Heart left ventricle (tissue), 16 donors: ENCODE data around the gene CHRNB4. TPM values are rescaled to one million over a fixed set of nuclear protein-coding genes. Genes with fewer than 3 reads are reported as not detected.

ENCODE experiments used
- ATAC-seq, 4 donors: fragments of 200-7000 bp; cut with Tn5 transposase; one replicate each; pipeline ENCODE4 v1.9.1; 2020 to 2022; ENCODE audit warnings: moderate library complexity in 4 of 4, mild to moderate bottlenecking in 3 of 4, moderate number of reproducible peaks in 1 of 4
- DNase-seq, 5 donors: peaks; one replicate each; pipeline ENCODE4 v3.0.0-alpha.2; 2020
- H3K27ac ChIP-seq, 12 donors: fragments of 200-600 bp; sonication (generic) in 4 of 12; one replicate each; pipeline versions ENCODE4 v1.5.0 to v1.8.0; 2016 to 2022; ENCODE audit warnings: mild to moderate bottlenecking in 2 of 12
- H3K27me3 ChIP-seq, 9 donors: fragments of 200-600 bp; sonication (generic) in 2 of 9; one replicate each; pipeline versions ENCODE4 v1.5.1 to v1.8.0; 2016 to 2022; ENCODE audit warnings: mild to moderate bottlenecking in 3 of 9
- H3K36me3 ChIP-seq, 9 donors: fragments of 200-600 bp; sonication (generic) in 2 of 9; one replicate each; pipeline versions ENCODE4 v1.5.0 to v1.8.0; 2018 to 2022; ENCODE audit warnings: mild to moderate bottlenecking in 2 of 9
- H3K4me1 ChIP-seq, 12 donors: fragments of 200-600 bp; sonication (generic) in 4 of 12; one replicate each; pipeline versions ENCODE4 v1.5.0 to v1.8.0; 2016 to 2022; ENCODE audit warnings: mild to moderate bottlenecking in 3 of 12
- H3K4me3 ChIP-seq, 12 donors: fragments of 200-600 bp; sonication (generic) in 4 of 12; one replicate each; pipeline versions ENCODE4 v1.5.0 to v1.8.0; 2017 to 2022; ENCODE audit warnings: mild to moderate bottlenecking in 9 of 12, moderate library complexity in 4 of 12
- H3K9me3 ChIP-seq, 12 donors: fragments of 200-600 bp; sonication (generic) in 4 of 12; one replicate each; pipeline versions ENCODE4 v1.5.0 to v1.8.0; 2016 to 2022; ENCODE audit warnings: mild to moderate bottlenecking in 1 of 12
- POLR2A ChIP-seq, 2 donors: fragments of 450-650 bp; IDR thresholded peaks; one replicate each; pipeline ENCODE4 v1.6.1; 2017; ENCODE audit warnings: antibody characterized with exemption in 2 of 2, mild to moderate bottlenecking in 2 of 2, moderate library complexity in 2 of 2
- WGBS, 4 donors: extraction: QIAGEN DNeasy Blood & Tissue Kit in 2 of 4; methylation state at CpG; one replicate each; pipeline versions ENCODE4 v1.1.5 to v1.1.7; 2013 to 2018; 5-methylcytosine and 5-hydroxymethylcytosine counted together
- intact Hi-C, 10 donors: fragments of 100-400 bp; cut with DNase I; formaldehyde crosslinking; loops; one replicate each; pipeline versions ENCODE4 v1.11.1 to v1.14.2; 2022
- polyA plus RNA-seq, 2 donors: library from polyadenylated mRNA; stranded (reverse); fragments of 200-250 nt; gene quantifications; one replicate each; pipeline ENCODE4 v1.2.3, GENCODE V29; 2013
- total RNA-seq, 9 donors: library from RNA; depleted of rRNA in 2 of 9; stranded (reverse); fragments of >200 nt in 2 of 9; fragmentation: NEBNext Ultra II Directional in 3 of 9; extraction: Animal tissue kit (Norgen Biotek cat#: 25700) in 3 of 9; gene quantifications; one replicate each; pipeline versions ENCODE4 v1.1.0 to v1.2.4, GENCODE V29; 2016 to 2023
- TF ChIP-seq, protein P1 (sequence below), 12 donors: fragments of 200-600 bp; sonication (generic) in 4 of 12; IDR thresholded peaks; one replicate each; pipeline versions ENCODE4 v1.5.0 to v1.8.0; 2018 to 2022; ENCODE audit warnings: antibody characterized with exemption in 12 of 12, mild to moderate bottlenecking in 5 of 12
- donor health status: ischemic (EF 13 %, LVEDD 7.1; RV severe dilation, severe dysfunction).
- donor health status: healthy with polysubstance abuse.
- donor health status: DM: no; HTN: yes; CAD: no.
- donor health status: DM: no; HTN: no; CAD: no.
- donor health status: ischemic (EF 25% LVEDD 6.9; RV normal size, moderate dysfunction).
- donor health status: ischemic (EF 25% LVEDD 5.7; RV mildly dilated, moderate dysfunction).
- donor health status: healthy.
- donor health status: DM: yes; HTN: yes; CAD: no.
- donor health status: ischemic (EF 35%, LVEDD 5.7; RV mildly dilated, moderate dysfunction).
- donor health status: nonischemic (EF 11% LVEDD 7.7; RV severe dilation, severe dysfunction).
- donor health status: DM: yes; HTN: yes; CAD: no.
- donor health status: PGD.
- donor health status: ischemic (EF 29% LVEDD 5.4; RV normal size, mild dysfunction).
- donor health status: nonischemic (EF 23%, LVEDD 6.1; RV moderate dilation, normal function).

Gene CHRNB4
- total and polyA plus RNA-seq, 11 donors: 0.21 TPM; not detected in 10

GRCh38 chr15:78629716-78630065 is 11.3 kb downstream of the CHRNB4 start:
- ATAC-seq (no peak), DNase-seq (no peak)
- TF ChIP-seq POLR2A (IDR thresholded peaks at IDR 0.05): no peak
- TF ChIP-seq, protein P1, sequence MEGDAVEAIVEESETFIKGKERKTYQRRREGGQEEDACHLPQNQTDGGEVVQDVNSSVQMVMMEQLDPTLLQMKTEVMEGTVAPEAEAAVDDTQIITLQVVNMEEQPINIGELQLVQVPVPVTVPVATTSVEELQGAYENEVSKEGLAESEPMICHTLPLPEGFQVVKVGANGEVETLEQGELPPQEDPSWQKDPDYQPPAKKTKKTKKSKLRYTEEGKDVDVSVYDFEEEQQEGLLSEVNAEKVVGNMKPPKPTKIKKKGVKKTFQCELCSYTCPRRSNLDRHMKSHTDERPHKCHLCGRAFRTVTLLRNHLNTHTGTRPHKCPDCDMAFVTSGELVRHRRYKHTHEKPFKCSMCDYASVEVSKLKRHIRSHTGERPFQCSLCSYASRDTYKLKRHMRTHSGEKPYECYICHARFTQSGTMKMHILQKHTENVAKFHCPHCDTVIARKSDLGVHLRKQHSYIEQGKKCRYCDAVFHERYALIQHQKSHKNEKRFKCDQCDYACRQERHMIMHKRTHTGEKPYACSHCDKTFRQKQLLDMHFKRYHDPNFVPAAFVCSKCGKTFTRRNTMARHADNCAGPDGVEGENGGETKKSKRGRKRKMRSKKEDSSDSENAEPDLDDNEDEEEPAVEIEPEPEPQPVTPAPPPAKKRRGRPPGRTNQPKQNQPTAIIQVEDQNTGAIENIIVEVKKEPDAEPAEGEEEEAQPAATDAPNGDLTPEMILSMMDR (IDR thresholded peaks at IDR 0.05): no peak
- peaks cover 0 to 14% (median 4%) of the 10 kb centered on the region in 12 donors for H3K9me3 ChIP-seq
- no peak overlapping the region for H3K27ac ChIP-seq
- no peak overlapping the region for H3K4me3 ChIP-seq
- H3K36me3 ChIP-seq: no peaks in the 10 kb centered on the region
- WGBS, 4 donors: 92 to 94% (median 92%) methylated on average over 10 to 12 of the region's 12 CpGs
- H3K4me1 ChIP-seq: no peaks in the 10 kb centered on the region
- H3K27me3 ChIP-seq: peaks cover 0 to 22% (median 0%) of the 10 kb centered on the region in 9 donors
- intact Hi-C loops: loop anchor here in 2 of 10 donors (10.0 kb wide), 2 partner anchors 375 to 555 kb away; no protein-coding TSS in a partner anchor

- intact Hi-C loops: loop anchor here in 1 of 10 donors (10.0 kb wide), 1 partner anchor 556 kb away; no protein-coding TSS in a partner anchor
- no peak for DNase-seq
- WGBS, 4 donors: 87 to 90% (median 88%) methylated on average over 28 to 29 of the region's 29 CpGs
- no peak for ATAC-seq
- no peaks in the 10 kb centered on the region for H3K4me1 ChIP-seq
- no peak overlapping the region for H3K4me3 ChIP-seq
- TF ChIP-seq, protein P1 (IDR thresholded peaks at IDR 0.05): no peak
- TF ChIP-seq POLR2A (IDR thresholded peaks at IDR 0.05): no peak
- no peak overlapping the region for H3K27ac ChIP-seq
- H3K9me3 ChIP-seq: peaks cover 0 to 14% (median 4%) of the 10 kb centered on the region in 12 donors
- no peaks in the 10 kb centered on the region for H3K36me3 ChIP-seq
- peaks cover 0 to 25% (median 0%) of the 10 kb centered on the region in 9 donors for H3K27me3 ChIP-seq
These were observed 11.8 kb downstream of the CHRNB4 start for GRCh38 chr15:78629031-78629715.

DNA sequence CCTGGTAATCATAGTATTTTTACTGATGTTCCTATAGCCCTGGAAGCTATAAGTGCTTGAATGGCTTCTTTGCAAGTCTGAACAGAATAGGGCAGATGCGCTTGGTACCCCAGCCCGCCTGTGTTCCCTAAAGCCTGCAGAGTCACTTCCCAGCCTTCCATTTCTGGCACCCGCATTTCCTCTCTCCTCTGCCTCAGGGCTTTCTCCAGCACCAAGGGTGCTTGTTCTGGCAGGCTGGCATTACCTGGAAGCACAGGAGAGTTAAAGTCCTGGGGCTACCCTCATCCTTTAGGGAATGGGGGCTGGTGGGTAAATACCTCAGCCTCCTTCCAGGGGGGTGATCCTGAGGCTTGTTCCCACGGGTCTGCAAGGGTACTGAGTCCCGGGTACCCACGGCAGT is 12.8 kb downstream of the CHRNB4 start:
- TF ChIP-seq, protein P1 (IDR thresholded peaks at IDR 0.05): no peak
- TF ChIP-seq POLR2A (IDR thresholded peaks at IDR 0.05): no peak
- ATAC-seq (no peak), DNase-seq (no peak)
- WGBS, 4 donors: 76 to 82% (median 79%) methylated on average over 6 of the region's 6 CpGs
- H3K9me3 ChIP-seq: peaks cover 0 to 5% (median under 1%) of the 10 kb centered on the region in 12 donors
- no peak overlapping the region for H3K27ac ChIP-seq
- H3K4me1 ChIP-seq: no peaks in the 10 kb centered on the region
- H3K36me3 ChIP-seq: no peaks in the 10 kb centered on the region
- peaks cover 0 to 25% (median 0%) of the 10 kb centered on the region in 9 donors for H3K27me3 ChIP-seq
- intact Hi-C loops: loop anchor here in 1 of 10 donors (10.0 kb wide), 1 partner anchor 557 kb away; no protein-coding TSS in a partner anchor
- no peak overlapping the region for H3K4me3 ChIP-seq

- Histone ChIP-seq H3K27me3 (peaks cover 0 to 32% (median 0%) of the 10 kb centered on the region in 9 donors), H3K36me3 (no peaks in the 10 kb centered on the region), H3K4me3 (no peak overlapping the region), H3K27ac (no peak overlapping the region), H3K4me1 (no peaks in the 10 kb centered on the region), H3K9me3 (no peaks in the 10 kb centered on the region)
- 74 to 82% (median 77%) methylated on average over 8 of the region's 8 CpGs for WGBS, 4 donors
- TF ChIP-seq, protein P1 (IDR thresholded peaks at IDR 0.05): no peak
- TF ChIP-seq POLR2A (IDR thresholded peaks at IDR 0.05): no peak
- DNase-seq: no peak
- ATAC-seq: no peak
- intact Hi-C loops: loop anchor here in 1 of 10 donors (10.0 kb wide), 1 partner anchor 557 kb away; no protein-coding TSS in a partner anchor
These were observed 13.7 kb downstream of the CHRNB4 start for GRCh38 chr15:78627348-78627747.
